Prostate gland (tissue), 2 donors: Measurements from ENCODE around the gene SUN5.

ENCODE experiments used
- POLR2AphosphoS5 ChIP-seq: sonication (generic); formaldehyde crosslinking; IDR thresholded peaks from one replicate; pipeline ENCODE4 v1.6.1; 2017; ENCODE audit warnings: antibody characterized with exemption
- TF ChIP-seq, protein P1 (sequence below), 4 experiments: fragments of 200-600 bp in 2 of 4; fragments of 450-650 bp in 2 of 4; sonication (generic) in 2 of 4; IDR thresholded peaks; 1 replicate in 3 of 4; 2 replicates in 1 of 4; pipeline ENCODE4 v1.5.1; 2016 to 2019; ENCODE audit warnings: antibody characterized with exemption in 4 of 4, mild to moderate bottlenecking in 2 of 4, moderate library complexity in 2 of 4

- TF ChIP-seq, protein P1, sequence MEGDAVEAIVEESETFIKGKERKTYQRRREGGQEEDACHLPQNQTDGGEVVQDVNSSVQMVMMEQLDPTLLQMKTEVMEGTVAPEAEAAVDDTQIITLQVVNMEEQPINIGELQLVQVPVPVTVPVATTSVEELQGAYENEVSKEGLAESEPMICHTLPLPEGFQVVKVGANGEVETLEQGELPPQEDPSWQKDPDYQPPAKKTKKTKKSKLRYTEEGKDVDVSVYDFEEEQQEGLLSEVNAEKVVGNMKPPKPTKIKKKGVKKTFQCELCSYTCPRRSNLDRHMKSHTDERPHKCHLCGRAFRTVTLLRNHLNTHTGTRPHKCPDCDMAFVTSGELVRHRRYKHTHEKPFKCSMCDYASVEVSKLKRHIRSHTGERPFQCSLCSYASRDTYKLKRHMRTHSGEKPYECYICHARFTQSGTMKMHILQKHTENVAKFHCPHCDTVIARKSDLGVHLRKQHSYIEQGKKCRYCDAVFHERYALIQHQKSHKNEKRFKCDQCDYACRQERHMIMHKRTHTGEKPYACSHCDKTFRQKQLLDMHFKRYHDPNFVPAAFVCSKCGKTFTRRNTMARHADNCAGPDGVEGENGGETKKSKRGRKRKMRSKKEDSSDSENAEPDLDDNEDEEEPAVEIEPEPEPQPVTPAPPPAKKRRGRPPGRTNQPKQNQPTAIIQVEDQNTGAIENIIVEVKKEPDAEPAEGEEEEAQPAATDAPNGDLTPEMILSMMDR (IDR thresholded peaks at IDR 0.05): no peak
- no peak for TF ChIP-seq POLR2AphosphoS5
These were observed 37.1 kb downstream of the SUN5 start for GRCh38 chr20:32966881-32967781.
